Measurements from ENCODE around the gene LRGUK. TPM values are rescaled to one million over a fixed set of nuclear protein-coding genes. Genes with fewer than 3 reads are reported as not detected.
A peak's percentile ranks its signal among the peaks of the same experiment; 100 is the strongest.

LRGUK gene
- total RNA-seq, 2 donors from 2014 or later = 0.36 to 0.41 TPM

DNA sequence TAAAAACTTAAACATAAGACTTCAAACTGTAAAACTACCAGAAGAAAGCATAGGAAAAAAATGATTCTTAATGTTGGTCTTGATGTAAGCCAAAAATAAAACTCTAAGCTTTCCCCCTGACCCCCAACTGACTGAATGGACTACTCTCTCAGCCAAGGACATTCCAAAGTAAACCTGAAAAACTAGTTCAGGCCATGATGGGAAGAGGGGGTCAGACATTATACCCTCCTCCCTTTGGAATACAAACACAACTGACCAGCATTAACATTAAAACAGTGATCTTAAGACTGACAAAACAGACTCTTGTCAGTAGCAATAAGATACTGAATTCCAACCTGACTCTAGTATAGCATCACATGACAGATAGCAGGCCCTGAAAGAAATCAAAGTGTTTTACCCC, 13.5 kb upstream of the LRGUK start:
- no peak overlapping the region for H3K27ac Mint-ChIP-seq
- no peak for DNase-seq (ENCODE audit: low spot score in 2 of 2)
- no peaks in the 10 kb centered on the region for H3K36me3 Mint-ChIP-seq
- ATAC-seq = no peak
- H3K9me3 Mint-ChIP-seq = no peaks in the 10 kb centered on the region

DNA sequence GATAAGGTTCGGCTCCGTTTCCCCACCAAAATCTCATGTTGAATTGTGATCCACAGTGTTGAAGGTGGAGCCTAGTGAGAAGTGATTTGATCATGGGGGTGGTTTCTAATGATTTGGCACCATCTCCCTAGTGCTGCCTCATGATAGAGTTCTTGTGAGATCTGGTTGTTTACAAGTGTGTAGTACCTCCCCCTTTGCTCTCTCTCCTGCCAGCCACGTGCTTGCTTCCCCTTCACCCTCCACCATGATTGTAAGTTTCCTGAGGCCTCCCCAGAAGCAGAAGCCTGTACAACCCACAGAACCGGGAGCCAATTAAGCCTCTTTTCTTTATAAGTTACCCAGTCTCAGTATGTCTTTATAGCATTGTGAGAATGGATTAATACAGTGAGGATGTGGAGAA, 12.1 kb upstream of the LRGUK start:
- no peaks in the 10 kb centered on the region for H3K9me3 Mint-ChIP-seq
- H3K36me3 Mint-ChIP-seq = no peaks in the 10 kb centered on the region
- DNase-seq (ENCODE audit: low spot score in 2 of 2) (no peak), ATAC-seq (no peak)
- no peak overlapping the region for H3K27ac Mint-ChIP-seq

DNA sequence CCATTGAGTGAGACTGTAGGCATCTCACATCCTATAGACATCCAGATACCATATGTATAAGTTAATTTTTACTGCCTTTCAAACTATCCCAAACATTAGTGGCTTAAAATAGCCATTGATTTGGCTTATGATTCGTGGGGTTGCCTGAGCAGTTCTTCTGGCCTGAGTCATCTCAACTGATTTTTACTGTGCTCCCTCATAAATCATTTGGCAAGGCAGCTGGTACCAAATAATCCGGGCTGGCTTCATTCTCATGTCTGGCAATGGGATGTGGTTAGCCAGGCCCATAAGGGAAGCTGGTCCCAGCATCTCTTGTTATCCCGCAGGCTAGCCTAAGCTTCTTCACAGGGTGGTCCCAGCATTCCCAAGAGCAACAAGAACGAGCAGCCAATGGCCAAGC, 6.7 kb upstream of the LRGUK start:
- no peaks in the 10 kb centered on the region for H3K36me3 Mint-ChIP-seq
- H3K9me3 Mint-ChIP-seq = no peaks in the 10 kb centered on the region
- no peak overlapping the region for H3K27ac Mint-ChIP-seq

DNA sequence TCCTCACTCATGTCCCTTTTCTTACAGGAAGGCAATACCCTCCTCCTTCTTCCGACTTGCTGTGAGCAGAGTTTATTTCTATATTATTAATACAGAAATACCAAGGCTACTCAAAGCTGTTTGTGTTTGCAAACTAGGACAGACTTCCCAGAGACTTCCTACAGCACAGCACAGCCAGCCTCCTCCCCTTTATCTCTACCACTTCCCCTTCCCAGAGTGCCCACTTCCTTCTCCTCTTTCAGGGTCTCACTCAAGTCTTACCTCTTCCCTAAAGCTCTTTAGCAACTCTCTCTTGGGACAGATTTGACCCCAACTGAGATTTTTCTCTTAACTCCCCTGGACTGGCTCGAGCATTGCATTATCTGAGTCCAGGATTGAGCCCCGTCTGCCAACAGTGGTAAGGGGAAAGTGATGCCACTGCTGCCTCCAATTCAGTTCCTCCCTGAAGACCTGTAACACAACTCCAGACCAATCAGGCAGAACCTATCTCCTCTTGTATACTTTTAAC, 5.5 kb upstream of the LRGUK start:
- no peak overlapping the region for H3K27ac Mint-ChIP-seq
- no peaks in the 10 kb centered on the region for H3K36me3 Mint-ChIP-seq
- H3K9me3 Mint-ChIP-seq = no peaks in the 10 kb centered on the region
- DNase-seq (ENCODE audit: low spot score in 2 of 2) (no peak), ATAC-seq (no peak)

More for the DNA sequence above, 6.7 kb upstream of the LRGUK start:
- ATAC-seq = no peak
- no peak for DNase-seq (ENCODE audit: low spot score in 2 of 2)

DNA sequence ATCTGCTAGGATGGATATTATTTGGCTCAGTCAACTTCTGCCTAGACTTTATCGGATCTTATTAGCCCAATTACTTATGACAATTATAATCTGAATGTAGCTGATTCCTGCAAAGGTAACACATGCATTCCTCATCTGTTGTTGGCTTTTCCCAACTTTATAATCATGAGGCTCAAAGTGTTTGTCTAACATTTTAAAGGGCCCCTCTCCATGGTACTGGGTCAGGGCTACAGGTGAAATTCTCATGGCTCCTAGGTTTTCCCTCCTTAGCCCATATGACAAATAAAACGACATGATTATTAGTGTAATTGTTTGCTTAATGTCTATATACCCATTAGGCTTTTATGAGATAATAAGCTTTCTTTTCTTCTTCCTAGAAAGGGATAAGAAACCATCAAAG, 4.2 kb upstream of the LRGUK start:
- ATAC-seq (no peak), DNase-seq (ENCODE audit: low spot score in 2 of 2) (no peak)
- no peaks in the 10 kb centered on the region for H3K9me3 Mint-ChIP-seq

DNA sequence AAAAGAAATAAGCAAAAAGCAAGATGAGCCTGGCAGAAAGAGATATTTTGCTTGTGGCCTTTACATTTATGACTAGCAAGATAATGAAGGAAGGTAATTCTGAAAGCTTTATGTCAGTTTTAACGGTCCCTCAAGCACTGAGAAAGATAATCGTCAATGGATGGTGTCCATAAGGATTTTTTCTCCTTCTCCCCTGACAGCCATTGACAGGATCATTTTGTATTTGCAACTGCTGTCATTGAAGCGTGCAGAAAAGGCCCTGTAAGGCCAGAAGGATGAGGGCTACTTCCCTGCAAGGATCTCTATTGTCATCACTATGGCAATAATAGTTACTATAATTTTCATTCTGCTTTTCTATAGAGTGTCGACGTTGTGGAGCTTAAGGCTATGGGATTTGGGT, 994 bp upstream of the LRGUK start:
- Mint-ChIP-seq H3K9me3 (no peaks in the 10 kb centered on the region), H3K27ac (no peak overlapping the region), H3K36me3 (no peaks in the 10 kb centered on the region)
- no peak for DNase-seq (ENCODE audit: low spot score in 2 of 2)
- no peak for ATAC-seq

More for the DNA sequence above, 4.2 kb upstream of the LRGUK start:
- no peak overlapping the region for H3K27ac Mint-ChIP-seq
- no peaks in the 10 kb centered on the region for H3K36me3 Mint-ChIP-seq

DNA sequence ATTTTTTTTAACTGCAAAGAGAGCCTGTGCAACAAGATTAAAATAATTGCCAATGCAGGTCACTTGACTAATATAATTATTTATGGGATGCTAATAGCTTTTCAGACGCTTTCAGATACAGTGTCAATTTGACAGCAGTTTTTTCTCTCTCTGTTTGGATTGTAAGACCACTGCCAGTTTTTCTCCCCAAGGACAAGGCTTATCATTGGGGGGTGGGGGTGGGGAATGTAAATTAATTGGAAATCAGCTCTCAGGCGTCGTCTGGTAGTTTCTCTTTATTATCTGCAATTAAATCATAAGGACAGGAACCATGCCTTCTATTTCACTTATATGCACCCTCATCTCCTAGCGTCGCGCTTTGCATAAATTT, 559 bp upstream of the LRGUK start:
- DNase-seq (ENCODE audit: low spot score in 2 of 2) (no peak), ATAC-seq (no peak)
- no peaks in the 10 kb centered on the region for H3K36me3 Mint-ChIP-seq
- no peaks in the 10 kb centered on the region for H3K9me3 Mint-ChIP-seq
- peak overlapping the region in 1 of 2 donors; percentile 69 for H3K27ac Mint-ChIP-seq

DNA sequence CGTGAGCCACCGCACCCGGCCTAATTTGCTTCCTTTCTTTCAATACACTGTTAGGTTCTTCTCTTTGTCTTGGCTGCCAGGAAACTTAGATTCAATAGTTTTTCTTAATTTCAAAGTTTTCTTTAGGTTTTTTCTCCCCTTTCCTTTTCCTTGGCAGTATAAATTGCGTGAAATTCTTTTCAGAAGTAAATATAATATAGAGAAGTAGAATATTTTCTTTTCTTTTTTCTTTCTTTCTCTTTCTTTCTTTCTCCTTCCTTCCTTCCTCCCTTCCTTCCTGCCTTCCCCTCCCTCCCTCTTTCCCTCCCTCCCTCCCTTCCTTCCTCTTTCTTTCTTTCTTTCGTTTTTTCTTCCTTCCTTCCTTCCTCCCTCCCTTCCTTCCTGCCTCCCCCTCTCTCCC, 1.7 kb downstream of the LRGUK start:
- Mint-ChIP-seq H3K36me3 (no peaks in the 10 kb centered on the region), H3K9me3 (no peaks in the 10 kb centered on the region), H3K27ac (no peak overlapping the region)
- no peak for DNase-seq (ENCODE audit: low spot score in 2 of 2)
- no peak for ATAC-seq

DNA sequence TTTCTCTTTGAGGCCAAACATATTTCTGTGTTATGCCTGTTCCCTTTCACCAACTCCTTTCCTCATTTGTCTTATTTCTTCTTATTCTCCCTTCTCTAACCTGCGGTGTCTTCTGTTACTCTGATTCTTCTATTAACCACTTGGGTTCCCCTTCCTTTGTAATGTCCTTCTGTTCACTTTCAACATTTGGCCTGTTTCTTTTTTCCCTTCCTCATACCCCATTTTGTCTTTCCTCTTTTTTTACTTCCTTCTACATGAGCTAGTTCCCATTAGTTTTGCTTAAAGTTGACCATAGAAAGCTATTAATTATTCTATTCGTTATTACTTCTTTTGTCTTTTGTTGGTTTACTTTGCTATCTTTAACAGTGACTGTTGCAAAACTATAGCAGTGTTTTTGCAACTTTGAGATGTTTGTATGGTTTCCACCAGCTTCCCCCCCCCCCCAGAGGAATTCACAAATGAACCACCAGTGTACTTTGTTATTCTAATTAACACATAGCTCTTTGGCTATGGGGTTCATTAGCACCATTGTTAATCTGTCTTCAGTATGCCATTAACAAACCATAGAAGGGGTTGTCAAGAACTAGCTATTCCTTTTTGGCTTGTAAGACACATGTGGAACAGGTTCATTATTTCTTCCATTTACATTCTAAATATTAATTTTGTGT, 2.9 kb downstream of the LRGUK start:
- H3K9me3 Mint-ChIP-seq = no peaks in the 10 kb centered on the region
- no peaks in the 10 kb centered on the region for H3K36me3 Mint-ChIP-seq
- no peak overlapping the region for H3K27ac Mint-ChIP-seq
- DNase-seq (ENCODE audit: low spot score in 2 of 2) (no peak), ATAC-seq (no peak)

DNA sequence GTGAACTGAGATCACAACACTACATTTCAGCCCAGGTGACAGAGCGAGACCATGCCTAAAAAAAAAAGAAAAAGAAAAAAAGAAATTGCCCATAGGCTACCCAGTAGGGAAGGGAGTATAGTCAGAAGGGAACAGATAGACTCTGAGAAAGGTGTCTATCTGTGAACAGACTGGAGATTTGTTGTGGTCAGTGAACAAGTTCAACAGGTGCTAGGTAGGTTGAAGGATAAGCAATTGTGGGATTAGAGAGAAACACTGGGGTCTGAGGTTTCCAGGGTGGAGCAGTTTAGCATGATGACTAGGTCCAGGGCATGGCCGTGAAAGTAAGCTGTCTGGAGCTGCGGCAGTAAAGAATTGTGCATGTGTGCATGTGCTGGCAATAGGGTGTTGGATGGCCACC, 6.9 kb downstream of the LRGUK start:
- H3K9me3 Mint-ChIP-seq = no peaks in the 10 kb centered on the region
- no peak overlapping the region for H3K27ac Mint-ChIP-seq
- no peaks in the 10 kb centered on the region for H3K36me3 Mint-ChIP-seq
- no peak for ATAC-seq
- DNase-seq (ENCODE audit: low spot score in 2 of 2) = no peak

DNA sequence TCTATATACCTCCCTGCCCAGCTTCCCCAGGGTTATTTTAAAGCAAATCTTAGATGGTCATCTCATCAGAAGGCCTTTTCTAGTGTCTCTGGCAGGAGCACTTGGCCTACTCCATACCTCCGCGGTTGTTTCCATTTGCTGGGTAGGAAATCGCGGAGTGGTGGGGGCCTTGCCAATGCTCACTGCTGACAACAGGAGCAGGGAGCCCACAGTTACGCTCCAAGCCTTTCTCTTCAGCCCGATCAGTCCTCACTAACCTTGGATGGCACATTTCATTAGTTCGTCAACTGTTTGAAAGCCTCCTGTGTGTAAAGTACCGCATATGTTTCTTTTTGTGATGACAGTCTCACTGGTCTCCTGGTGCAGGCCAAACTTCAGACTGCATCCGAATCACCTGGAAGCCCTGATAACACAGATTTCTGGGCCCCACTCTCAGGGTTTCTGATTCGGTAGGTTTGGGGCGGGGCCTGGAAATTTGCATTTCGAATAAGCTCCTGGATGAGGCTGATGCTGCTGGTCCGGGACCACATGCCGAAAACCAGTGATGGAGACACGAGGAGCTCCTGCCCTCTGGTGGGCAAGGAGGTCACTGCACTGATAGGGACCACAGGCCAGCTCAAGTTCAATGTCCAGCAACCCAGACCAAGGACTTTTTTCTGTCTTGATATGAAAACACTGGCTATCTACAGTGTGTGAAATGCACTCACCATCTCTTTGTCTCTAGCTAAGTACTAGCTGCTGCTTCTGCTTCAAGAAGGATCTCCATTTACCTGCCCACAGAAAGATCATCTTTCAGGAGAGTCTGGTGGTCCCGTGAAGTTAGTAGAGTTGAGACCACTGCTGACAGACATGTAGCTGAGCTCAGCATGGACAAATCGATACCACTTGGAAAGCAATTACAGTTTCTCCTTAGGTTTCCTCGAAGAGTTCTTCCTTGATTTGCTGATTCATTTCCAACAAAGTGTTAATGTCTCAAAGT, 14.0 kb downstream of the LRGUK start:
- peak; percentile 57 to 62 for DNase-seq (ENCODE audit: low spot score in 2 of 2)
- no peak overlapping the region for H3K27ac Mint-ChIP-seq
- H3K36me3 Mint-ChIP-seq = no peaks in the 10 kb centered on the region
- no peaks in the 10 kb centered on the region for H3K9me3 Mint-ChIP-seq
- peak; percentile 81 to 82 for ATAC-seq

DNA sequence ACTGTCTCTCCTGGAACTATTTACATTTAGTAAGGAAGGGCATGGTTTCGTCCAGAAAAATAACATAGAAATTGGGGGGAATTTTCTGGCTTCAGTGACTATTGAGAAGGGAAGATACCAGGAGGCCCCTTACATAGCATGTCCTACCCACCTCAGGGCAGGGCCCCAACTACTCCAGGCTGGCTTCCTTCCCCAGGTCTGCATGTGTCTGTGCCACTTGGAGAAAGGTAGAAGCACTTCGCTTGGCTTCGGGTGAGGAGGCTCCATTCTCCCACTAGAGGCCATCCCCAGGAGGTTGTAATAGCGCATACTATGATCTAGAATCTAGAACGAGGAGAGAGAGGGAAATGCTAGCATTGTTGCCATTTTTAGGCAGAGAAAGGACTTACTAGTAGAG, 14.7 kb downstream of the LRGUK start:
- no peak for DNase-seq (ENCODE audit: low spot score in 2 of 2)
- Mint-ChIP-seq H3K27ac (no peak overlapping the region), H3K36me3 (no peaks in the 10 kb centered on the region), H3K9me3 (no peaks in the 10 kb centered on the region)
- ATAC-seq = no peak

DNA sequence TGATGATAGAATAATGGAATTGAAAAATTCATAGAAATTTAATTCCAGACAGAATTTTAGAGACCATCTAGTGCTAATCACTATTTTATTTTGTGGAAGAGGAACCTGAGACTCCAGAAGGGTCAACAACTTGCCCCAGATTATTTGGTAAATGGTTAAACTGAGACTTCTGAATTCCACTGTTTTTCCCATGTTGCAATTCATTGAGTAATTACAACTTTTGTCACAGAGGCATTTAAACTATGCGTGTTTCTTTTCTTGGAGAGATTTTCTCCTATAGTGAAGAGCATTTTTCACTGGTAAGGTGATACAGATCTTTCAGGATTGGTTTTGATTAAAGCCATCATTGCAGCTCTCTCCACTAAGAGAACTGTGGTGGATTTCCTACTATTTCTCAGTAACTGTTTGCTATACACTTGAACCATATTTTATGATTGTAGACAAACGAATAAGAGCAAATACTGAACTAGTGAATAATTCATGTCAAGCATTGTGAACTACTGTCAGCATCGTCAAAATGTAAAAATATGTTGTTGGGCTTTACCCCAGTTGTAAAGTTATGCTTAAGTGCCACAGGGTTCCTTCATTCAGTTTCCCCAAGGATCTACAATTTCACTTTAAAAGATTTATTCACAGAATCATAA, 26.5 kb downstream of the LRGUK start:
- DNase-seq (ENCODE audit: low spot score in 2 of 2) (no peak), ATAC-seq (no peak)
- no peaks in the 10 kb centered on the region for H3K9me3 Mint-ChIP-seq
- H3K27ac Mint-ChIP-seq = no peak overlapping the region
- H3K36me3 Mint-ChIP-seq = no peaks in the 10 kb centered on the region

DNA sequence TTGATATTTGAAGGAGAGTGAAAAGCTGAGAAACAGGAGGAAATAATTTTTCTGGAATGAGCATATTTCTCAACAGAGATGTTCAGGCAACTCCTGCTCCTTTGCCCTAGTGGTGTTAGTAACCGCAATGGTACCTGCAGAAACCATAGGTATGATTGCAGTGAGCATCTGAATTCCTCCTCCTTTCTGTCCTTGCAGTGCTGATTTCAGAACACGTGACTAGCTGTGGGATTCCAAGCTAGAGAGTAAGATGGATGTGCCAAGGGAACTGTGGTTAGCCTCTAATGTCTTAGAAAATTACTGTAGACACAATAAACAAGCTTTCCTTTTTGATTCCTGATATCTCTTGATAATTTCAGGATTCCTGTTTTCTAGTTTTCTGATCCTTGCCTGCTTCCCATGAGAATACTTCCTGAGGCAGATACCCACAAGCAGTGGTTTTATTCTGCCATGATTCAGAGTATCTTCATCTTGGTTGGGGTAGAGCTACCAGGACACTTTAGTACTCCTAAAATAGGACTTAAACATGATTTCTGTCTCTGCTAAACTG, 27.5 kb downstream of the LRGUK start:
- no peak for DNase-seq (ENCODE audit: low spot score in 2 of 2)
- Mint-ChIP-seq H3K27ac (no peak overlapping the region), H3K9me3 (no peaks in the 10 kb centered on the region), H3K36me3 (no peaks in the 10 kb centered on the region)
- no peak for ATAC-seq

DNA sequence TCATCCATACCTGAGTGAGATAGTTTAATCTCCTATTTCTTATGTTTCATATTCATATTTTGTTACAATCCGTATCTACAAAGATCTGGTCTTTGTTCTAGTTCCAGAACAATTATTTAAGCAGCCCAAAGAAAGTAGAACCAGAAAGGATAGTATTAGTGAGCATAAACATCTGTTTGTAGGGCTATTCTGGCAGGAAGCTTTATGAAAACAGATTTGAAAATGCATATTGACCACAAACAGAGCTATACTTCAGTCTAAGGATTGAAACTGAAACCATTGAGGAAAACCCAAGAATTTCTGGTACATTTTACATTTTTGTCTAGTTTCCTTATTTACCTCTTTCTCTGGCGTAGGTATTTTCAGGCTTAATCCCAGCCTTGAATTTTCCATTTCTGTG, 28.1 kb downstream of the LRGUK start:
- DNase-seq (ENCODE audit: low spot score in 2 of 2) = no peak
- Mint-ChIP-seq H3K36me3 (no peaks in the 10 kb centered on the region), H3K27ac (no peak overlapping the region), H3K9me3 (no peaks in the 10 kb centered on the region)
- no peak for ATAC-seq

DNA sequence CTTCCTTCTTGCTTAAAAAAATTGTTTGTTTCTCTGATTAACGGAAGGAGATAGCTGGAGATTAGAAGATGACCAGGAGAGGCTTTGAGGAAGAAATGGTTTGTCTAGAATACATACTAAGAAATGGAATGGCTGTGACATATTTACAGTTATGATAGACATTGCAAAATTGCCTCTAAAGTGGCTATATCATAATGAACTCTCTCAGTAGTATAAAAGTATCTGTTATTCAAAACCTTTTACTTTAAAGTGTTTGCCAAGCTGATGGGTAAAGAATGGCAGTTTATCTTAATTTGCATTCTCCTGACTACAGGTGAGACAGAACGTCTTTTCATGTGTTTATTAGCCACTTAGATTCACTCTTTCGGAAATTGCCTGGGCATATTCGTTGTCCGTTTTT, 28.7 kb downstream of the LRGUK start:
- H3K27ac Mint-ChIP-seq = no peak overlapping the region
- DNase-seq (ENCODE audit: low spot score in 2 of 2) (no peak), ATAC-seq (no peak)
- H3K9me3 Mint-ChIP-seq = no peaks in the 10 kb centered on the region
- no peaks in the 10 kb centered on the region for H3K36me3 Mint-ChIP-seq

DNA sequence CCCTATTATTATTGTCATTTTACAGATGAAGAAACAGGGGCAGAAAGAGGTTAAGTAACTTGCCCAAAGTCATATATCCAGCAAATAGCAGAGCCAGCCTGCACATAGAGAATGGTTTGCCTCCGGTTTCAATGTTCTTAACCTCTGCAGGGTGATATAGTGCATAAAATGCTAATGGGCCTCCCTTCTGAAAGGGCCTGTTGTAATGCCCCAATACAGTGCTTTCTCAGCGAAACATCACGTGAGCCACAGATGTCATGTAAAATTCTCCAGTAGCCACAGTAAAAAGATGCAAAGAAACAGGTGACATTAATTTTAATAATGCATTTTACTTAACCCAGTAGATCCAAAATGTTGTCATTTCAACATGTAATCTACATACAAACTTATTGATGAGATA, 38.1 kb downstream of the LRGUK start:
- no peak overlapping the region for H3K27ac Mint-ChIP-seq
- H3K9me3 Mint-ChIP-seq = no peaks in the 10 kb centered on the region
- no peak for DNase-seq (ENCODE audit: low spot score in 2 of 2)
- ATAC-seq = no peak
- no peaks in the 10 kb centered on the region for H3K36me3 Mint-ChIP-seq
